ENCODE data around the gene KCNK1.
"Not testable (repeated sequence)": the region's sequence is repeated elsewhere in the genome, so short reads cannot be mapped to it uniquely, and the experiment has no call there.

The KCNK1 gene

DNA sequence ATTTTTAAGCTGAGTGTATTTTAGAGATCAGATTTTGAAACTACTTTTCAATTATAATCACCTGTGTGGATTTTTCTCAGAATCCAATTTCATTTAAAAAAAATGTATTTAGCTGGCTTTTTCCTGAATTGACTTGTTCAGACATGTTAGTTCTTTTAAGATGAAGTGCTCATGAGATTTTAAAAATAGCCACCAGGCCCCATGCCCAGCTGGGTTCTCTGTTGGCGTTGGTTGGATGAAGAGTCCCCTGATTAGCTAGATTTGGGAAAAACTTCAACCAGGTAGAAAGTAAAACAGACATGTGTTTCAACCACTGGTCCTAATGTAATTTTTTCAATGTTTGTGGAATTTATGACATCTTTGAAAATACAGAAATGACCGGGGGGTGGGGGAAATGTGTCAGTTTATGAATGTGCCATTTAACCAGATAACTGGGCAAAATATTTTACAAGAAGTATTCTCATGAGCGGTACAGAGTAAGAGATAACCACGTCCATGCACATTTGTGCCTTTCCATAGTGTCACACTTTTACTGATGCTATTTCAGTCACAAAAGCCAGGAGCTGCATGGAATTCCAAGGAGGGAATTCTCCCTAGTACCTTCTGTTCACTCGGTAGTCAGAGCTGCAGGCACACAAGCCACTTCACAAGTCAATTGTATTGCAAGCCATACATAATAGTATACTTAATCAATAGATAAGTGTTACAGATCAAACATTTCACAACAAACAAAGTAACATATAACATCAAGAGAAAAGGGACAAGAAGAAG, 51.1 kb downstream of the KCNK1 start:
- no peak for DNase-seq (ENCODE audit: low read depth in 3 of 3, low spot score in 1 of 3)

DNA sequence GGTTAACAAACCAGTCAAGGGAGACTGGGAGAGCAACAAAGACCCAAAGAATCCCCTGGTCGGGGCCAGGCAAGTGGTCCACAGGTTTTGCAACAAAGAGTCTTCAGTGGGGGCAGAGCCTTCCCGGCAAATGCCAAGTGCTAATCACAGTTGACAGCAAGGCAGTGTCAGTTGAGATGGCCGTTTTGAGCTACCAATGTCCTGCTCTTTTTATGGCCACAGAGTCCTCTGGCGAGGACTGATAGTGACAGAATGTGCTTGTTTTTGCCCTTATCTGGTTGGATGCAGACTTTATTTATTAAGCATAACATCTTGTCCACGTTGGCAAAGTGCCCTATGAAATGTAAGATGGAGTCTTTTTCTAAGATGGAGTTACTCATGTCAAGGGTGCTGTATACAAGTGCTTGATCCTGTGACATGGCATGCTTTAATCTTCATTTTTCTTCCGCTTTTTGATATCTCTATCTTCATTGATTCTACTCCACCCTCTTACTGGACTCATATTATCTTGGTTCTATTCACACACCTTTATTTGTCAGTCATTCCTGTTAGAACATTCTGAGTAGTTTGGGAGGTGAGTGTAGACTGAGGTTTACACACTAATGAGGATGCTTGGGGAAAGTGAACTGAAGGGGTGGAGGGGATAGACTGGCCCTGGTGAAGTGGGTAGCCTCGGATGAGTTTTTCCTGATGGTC, 51.8 kb downstream of the KCNK1 start:
- no peak for DNase-seq (ENCODE audit: low read depth in 3 of 3, low spot score in 1 of 3)

GRCh38 chr1:233667741-233668140, 53.8 kb downstream of the KCNK1 start:
- no peak for DNase-seq (ENCODE audit: low read depth in 3 of 3, low spot score in 1 of 3)

- DNase-seq (ENCODE audit: low read depth in 3 of 3, low spot score in 1 of 3), result no peak
These were observed 54.3 kb downstream of the KCNK1 start for GRCh38 chr1:233668146-233668724.

DNA sequence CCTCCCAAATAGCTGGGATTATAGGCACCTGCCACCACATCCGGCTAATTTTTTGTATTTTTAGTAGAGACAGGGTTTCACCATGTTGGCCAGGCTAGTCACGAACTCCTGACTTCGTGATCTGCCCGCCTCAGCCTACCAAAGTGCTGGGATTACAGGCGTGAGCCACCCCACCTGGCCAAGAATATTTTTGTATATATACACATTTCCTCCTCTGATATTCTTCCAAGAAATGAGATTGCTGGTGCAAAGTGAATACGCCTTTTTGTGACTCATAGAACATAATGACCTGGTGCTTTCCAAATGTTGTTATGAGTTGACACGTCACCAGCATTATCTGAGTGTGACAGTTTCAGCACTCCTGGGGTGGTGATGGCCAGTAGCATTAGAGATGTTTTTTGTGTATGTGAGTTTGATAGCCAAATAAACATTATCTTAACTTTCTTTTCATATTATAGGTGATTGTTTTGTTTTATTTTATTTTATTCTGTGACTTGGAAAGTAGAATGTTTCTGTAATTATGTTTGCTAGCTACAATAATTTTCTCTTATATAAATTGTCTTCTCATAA, 54.9 kb downstream of the KCNK1 start:
- no peak for DNase-seq (ENCODE audit: low read depth in 3 of 3, low spot score in 1 of 3)

DNA sequence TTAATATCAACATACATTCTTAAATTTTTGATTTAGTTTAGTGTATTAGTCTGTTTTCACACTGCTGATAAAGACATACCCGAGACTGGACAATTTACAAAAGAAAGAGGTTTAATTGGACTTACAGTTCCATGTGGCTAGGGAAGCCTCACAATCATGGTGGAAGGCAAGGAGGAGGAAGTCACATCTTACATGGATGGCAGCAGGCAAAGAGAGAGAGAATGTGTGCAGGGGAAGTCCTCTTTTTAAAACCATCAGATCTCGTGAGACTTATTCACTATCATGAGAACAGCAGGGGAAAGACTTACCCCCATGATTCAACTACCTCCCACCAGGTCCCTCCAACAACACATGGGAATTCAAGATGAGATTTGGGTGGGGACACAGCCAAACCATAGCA, 56.5 kb downstream of the KCNK1 start:
- not testable (repeated sequence) for DNase-seq (ENCODE audit: low read depth in 3 of 3, low spot score in 1 of 3)

- no peak for DNase-seq (ENCODE audit: low read depth in 3 of 3, low spot score in 1 of 3)
These were observed 57.4 kb downstream of the KCNK1 start for GRCh38 chr1:233671286-233671685.

- no peak for DNase-seq (ENCODE audit: low read depth in 3 of 3, low spot score in 1 of 3)
These were observed 58.8 kb downstream of the KCNK1 start for GRCh38 chr1:233672732-233673131.

DNA sequence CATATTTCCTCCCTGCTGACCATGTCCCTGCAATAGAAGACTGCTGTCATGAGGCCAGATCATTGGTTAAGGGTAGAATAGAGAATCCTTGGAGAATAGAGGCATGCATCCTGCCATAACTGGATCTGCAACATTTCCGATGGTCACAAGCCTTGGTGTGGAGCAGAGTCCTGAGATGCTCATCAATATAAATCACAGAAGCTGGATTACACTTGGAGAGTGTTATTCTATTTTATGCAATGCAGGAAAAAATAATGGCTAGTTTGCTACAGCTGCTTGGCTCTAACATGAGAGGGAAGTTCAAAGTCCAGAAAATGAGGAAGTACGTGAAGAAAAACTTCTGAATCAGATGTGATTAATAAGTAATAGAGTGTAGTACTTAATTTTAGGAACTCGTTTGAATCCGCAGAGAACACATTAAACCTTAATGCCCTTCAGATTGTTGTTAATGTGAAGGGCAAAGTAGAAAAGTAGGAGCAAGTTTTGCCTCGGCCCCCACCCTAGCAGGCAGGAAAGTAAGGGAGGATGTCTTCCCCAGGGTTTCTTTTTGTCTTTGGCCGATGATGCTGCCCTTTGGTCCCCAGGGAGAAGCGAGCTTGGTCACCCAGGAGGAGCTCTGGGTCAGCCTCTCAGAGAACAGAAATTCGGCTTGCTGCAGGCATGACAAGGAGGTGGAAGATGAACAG, 59.5 kb downstream of the KCNK1 start:
- DNase-seq (ENCODE audit: low read depth in 3 of 3, low spot score in 1 of 3), result no peak

GRCh38 chr1:233673947-233674431, 60.1 kb downstream of the KCNK1 start:
- DNase-seq (ENCODE audit: low read depth in 3 of 3, low spot score in 1 of 3), result no peak

DNA sequence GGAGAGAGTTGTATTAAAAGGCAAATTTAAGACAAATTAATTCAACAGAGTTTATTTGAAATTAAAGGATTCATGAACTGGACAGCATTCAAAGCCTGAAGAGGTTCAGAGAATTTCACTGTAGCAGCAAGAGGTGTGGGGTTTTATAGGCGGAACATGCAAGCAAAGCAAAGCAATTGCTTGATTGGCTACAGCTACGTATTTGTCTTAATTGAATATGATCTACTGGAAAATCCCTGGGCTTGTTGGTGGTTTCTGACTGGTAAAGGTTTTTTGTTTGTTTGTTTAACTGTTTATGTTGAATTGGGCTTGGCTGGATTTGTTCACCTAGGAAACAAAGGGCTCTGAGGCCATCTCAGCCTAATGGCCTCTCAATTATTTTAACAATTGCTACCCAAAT, 61.5 kb downstream of the KCNK1 start:
- no peak for DNase-seq (ENCODE audit: low read depth in 3 of 3, low spot score in 1 of 3)

DNA sequence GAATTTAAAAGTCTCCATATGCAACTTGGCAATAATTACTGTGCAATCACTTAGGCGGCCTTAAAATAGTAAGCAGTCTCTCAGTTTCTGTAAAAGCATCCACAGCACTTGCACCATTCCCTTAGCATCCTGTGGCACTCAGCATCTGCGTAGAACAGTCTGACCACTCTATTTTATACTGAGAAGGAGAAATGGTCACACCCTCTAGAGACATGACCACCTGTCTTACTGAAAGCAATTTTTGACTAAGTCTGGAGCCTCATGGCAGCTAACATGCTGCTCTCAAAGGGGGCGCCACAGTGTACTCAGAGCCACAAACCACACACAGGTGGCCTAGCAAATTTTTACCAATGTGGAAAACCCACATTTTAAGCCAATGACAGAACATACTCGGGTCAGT, 62.0 kb downstream of the KCNK1 start:
- no peak for DNase-seq (ENCODE audit: low read depth in 3 of 3, low spot score in 1 of 3)

DNA sequence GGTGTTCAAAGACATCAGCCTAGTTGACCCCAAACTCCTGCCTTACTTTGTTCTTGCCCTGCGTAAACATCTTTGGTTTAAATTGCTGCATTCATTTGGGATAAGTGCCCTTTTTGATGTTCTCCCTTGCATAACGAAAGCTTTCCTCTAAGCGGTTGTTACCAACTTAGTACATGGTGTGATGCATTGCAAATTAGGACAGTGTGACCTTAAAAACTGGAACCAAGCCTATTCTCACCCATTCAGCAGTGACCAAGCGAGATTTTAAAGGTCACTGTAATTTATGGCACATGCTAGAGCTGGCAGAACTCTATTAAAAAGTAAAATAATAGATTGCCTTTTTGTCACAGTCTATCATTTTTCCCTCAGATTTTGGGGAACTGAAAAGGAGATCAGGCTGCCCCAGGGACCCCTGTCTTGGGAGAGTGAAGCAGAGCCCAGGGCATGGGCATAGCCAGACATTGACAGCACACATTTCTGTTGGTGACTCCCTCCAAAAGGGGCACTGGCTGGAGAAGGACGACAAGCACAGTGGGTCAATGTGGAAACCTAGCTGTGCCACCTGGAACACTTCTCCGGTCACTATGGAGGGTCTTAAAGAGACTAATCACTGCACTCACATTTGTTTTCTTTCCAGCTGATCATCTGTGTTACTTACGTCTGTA, 63.9 kb downstream of the KCNK1 start:
- DNase-seq (ENCODE audit: low read depth in 3 of 3, low spot score in 1 of 3), result no peak

DNA sequence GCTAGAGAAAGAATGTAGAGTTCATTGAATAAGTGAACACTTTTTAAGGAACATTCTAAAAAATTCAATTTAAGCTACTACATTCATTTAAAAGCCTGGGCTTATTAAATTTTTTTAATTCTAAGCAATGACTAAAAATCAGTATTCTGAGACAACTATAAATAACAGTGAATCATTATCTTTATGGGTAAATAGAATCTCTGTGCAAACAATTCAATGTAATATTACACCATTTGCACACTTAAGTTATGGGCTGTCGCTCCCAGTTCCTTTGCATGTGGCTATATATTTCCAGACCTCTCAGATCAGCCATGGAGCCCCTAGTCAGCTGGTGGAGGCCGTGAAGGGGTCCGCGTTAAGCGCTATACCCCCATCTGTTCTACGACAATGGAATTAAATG, 65.1 kb downstream of the KCNK1 start:
- no peak for DNase-seq (ENCODE audit: low read depth in 3 of 3, low spot score in 1 of 3)

- no peak for DNase-seq (ENCODE audit: low read depth in 3 of 3, low spot score in 1 of 3)
These were observed 65.9 kb downstream of the KCNK1 start for GRCh38 chr1:233679591-233680373.

DNA sequence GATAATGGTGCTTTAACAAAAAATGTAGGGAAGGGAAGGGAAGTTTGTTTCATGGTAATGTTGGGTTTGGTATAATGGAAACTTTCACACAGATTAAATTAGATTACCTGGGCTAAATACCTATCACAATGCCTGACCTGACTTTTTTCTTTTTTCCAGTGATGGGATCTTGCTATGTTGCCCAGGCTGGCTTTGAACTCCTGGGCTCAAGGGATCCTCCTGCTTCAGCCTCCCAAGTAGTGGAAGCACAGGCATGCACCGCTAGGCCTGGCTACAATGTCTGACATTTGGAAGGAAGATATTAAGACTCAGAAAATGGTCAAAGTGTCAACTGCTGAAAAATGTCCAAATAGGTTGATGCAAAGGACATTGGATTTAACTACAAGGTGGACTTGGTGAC, 67.4 kb downstream of the KCNK1 start:
- DNase-seq (ENCODE audit: low read depth in 3 of 3, low spot score in 1 of 3), result no peak

- DNase-seq (ENCODE audit: low read depth in 3 of 3, low spot score in 1 of 3), result not testable (repeated sequence)
These were observed 72.7 kb downstream of the KCNK1 start for GRCh38 chr1:233686653-233687052.

- no peak for DNase-seq (ENCODE audit: low read depth in 3 of 3, low spot score in 1 of 3)
These were observed 75.3 kb downstream of the KCNK1 start for GRCh38 chr1:233689017-233689747.

GRCh38 chr1:233689748-233690254, 75.9 kb downstream of the KCNK1 start:
- DNase-seq (ENCODE audit: low read depth in 3 of 3, low spot score in 1 of 3), result no peak

All from stimulated activated CD4-positive, alpha-beta T cell treated with anti-CD3 and anti-CD28 coated beads, TNF-alpha, amount 100 ng/mL, for 1 hour (primary cell).